ENCODE results near the gene DAD1. TPM values are rescaled to one million over a fixed set of nuclear protein-coding genes. Genes with fewer than 3 reads are reported as not detected.

DAD1 gene
- total RNA-seq, 1 donor from 2014 or later: 185 TPM

GRCh38 chr14:22596354-22596879, 7.4 kb upstream of the DAD1 start:
- H3K9me3 Mint-ChIP-seq: no peaks in the 10 kb centered on the region
- TF ChIP-seq EZH2phosphoT487 (IDR thresholded peaks at IDR 0.05) (no peak), EZH2 (IDR thresholded peaks at IDR 0.05) (no peak), CTCF (IDR thresholded peaks at IDR 0.05) (no peak)
- H3K27me3 ChIP-seq: no peaks in the 10 kb centered on the region
- peaks cover 5% of the 10 kb centered on the region for H4K20me1 ChIP-seq (ENCODE audit: low read depth)
- no peak overlapping the region for H3K27ac Mint-ChIP-seq
- H3K4me3 ChIP-seq: no peak overlapping the region
- H3K9ac ChIP-seq: no peak overlapping the region
- H3K36me3 ChIP-seq: no peaks in the 10 kb centered on the region
- H3K9me3 ChIP-seq (ENCODE audit: low read depth): no peaks in the 10 kb centered on the region
- peaks cover 16% of the 10 kb centered on the region for H3K4me1 Mint-ChIP-seq
- H3K27ac ChIP-seq: no peak overlapping the region
- H2AFZ ChIP-seq (replicated peaks): no peak overlapping the region
- H3K79me2 ChIP-seq (ENCODE audit: low read depth): peaks cover 17% of the 10 kb centered on the region
- no peaks in the 10 kb centered on the region for H3K36me3 Mint-ChIP-seq
- no peak for DNase-seq (ENCODE audit: low spot score)
- peaks cover 14% of the 10 kb centered on the region for H3K4me1 ChIP-seq
- peaks cover 18% of the 10 kb centered on the region for H3F3A ChIP-seq (ENCODE audit: low read depth)
- peaks cover 7% of the 10 kb centered on the region for H3K27me3 Mint-ChIP-seq (ENCODE audit: insufficient read depth, low read depth)
- H3K4me3 Mint-ChIP-seq: no peak overlapping the region
- H3K4me2 ChIP-seq: no peak overlapping the region

- Mint-ChIP-seq H3K27me3 (ENCODE audit: insufficient read depth, low read depth) (peaks cover 9% of the 10 kb centered on the region), H3K27ac (no peak overlapping the region), H3K4me1 (peaks cover 18% of the 10 kb centered on the region)
Measured at GRCh38 chr14:22594156-22594716, 5.2 kb upstream of the DAD1 start.

GRCh38 chr14:22593601-22594000, 4.6 kb upstream of the DAD1 start:
- Histone ChIP-seq H3K4me2 (no peak overlapping the region), H2AFZ (replicated peaks) (no peak overlapping the region), H3K27me3 (no peaks in the 10 kb centered on the region), H4K20me1 (ENCODE audit: low read depth) (no peaks in the 10 kb centered on the region), H3K27ac (no peak overlapping the region), H3K9me3 (ENCODE audit: low read depth) (no peaks in the 10 kb centered on the region), H3F3A (ENCODE audit: low read depth) (peaks cover 20% of the 10 kb centered on the region), H3K9ac (no peak overlapping the region), H3K79me2 (ENCODE audit: low read depth) (peaks cover 4% of the 10 kb centered on the region), H3K36me3 (no peaks in the 10 kb centered on the region), H3K4me1 (peaks cover 6% of the 10 kb centered on the region), H3K4me3 (no peak overlapping the region)
- Mint-ChIP-seq H3K36me3 (no peaks in the 10 kb centered on the region), H3K4me1 (peaks cover 14% of the 10 kb centered on the region), H3K4me3 (no peak overlapping the region), H3K9me3 (no peaks in the 10 kb centered on the region), H3K27ac (no peak overlapping the region), H3K27me3 (ENCODE audit: insufficient read depth, low read depth) (peaks cover 6% of the 10 kb centered on the region)
- TF ChIP-seq CTCF (IDR thresholded peaks at IDR 0.05) (no peak), EZH2 (IDR thresholded peaks at IDR 0.05) (no peak), EZH2phosphoT487 (IDR thresholded peaks at IDR 0.05) (no peak)
- no peak for DNase-seq (ENCODE audit: low spot score)

More at GRCh38 chr14:22594156-22594716, 5.2 kb upstream of the DAD1 start:
- Histone ChIP-seq H3K9ac (no peak overlapping the region), H3K4me2 (no peak overlapping the region), H3K36me3 (no peaks in the 10 kb centered on the region), H3F3A (ENCODE audit: low read depth) (peaks cover 25% of the 10 kb centered on the region), H3K27me3 (no peaks in the 10 kb centered on the region), H3K4me3 (no peak overlapping the region), H3K9me3 (ENCODE audit: low read depth) (no peaks in the 10 kb centered on the region), H3K79me2 (ENCODE audit: low read depth) (peaks cover 4% of the 10 kb centered on the region), H2AFZ (replicated peaks) (no peak overlapping the region), H4K20me1 (ENCODE audit: low read depth) (peaks cover 3% of the 10 kb centered on the region), H3K4me1 (peaks cover 11% of the 10 kb centered on the region), H3K27ac (no peak overlapping the region)
- Mint-ChIP-seq H3K36me3 (no peaks in the 10 kb centered on the region), H3K9me3 (no peaks in the 10 kb centered on the region), H3K4me3 (no peak overlapping the region)
- TF ChIP-seq EZH2phosphoT487 (IDR thresholded peaks at IDR 0.05) (no peak), EZH2 (IDR thresholded peaks at IDR 0.05) (no peak), CTCF (IDR thresholded peaks at IDR 0.05) (no peak)
- DNase-seq (ENCODE audit: low spot score): no peak

Data from neural progenitor cell (in vitro differentiated cells).